ENCODE data around the gene SERTM1. TPM values are rescaled to one million over a fixed set of nuclear protein-coding genes. Genes with fewer than 3 reads are reported as not detected.

SERTM1 gene
- total and polyA plus RNA-seq, 2 experiments from 2014 or later: 0.70 TPM; not detected in 1

- H3K9me2 ChIP-seq (replicated peaks; ENCODE audit: insufficient read depth): no peaks in the 10 kb centered on the region
- no peak for TF ChIP-seq CTCF (IDR thresholded peaks at IDR 0.05; ENCODE audit: poor library complexity)
- TF ChIP-seq EZH2phosphoT487 (IDR thresholded peaks at IDR 0.05; ENCODE audit: low read depth, severe bottlenecking, unreplicated experiment): no peak
- TF ChIP-seq EZH2 (IDR thresholded peaks at IDR 0.05; ENCODE audit: borderline replicate concordance): no peak
- H2AFZ ChIP-seq: no peak overlapping the region
- WGBS (ENCODE audit: low lambda C conversion rate, missing lambda C conversion rate): 91% methylated on average over 2 of the region's 2 CpGs
- no peaks in the 10 kb centered on the region for H3K36me3 ChIP-seq (replicated peaks; ENCODE audit: insufficient read depth, low read depth)
- no peak overlapping the region for H3K4me3 ChIP-seq
- no peaks in the 10 kb centered on the region for H4K20me1 ChIP-seq (ENCODE audit: insufficient read depth, poor library complexity, severe bottlenecking)
- no peaks in the 10 kb centered on the region for H3K79me2 ChIP-seq
- DNase-seq (ENCODE audit: low spot score): no peak
- H3K27me3 ChIP-seq: no peaks in the 10 kb centered on the region
- no peaks in the 10 kb centered on the region for H3K9me3 ChIP-seq (ENCODE audit: low read depth)
- no peak overlapping the region for H3K27ac ChIP-seq
- H3K4me1 ChIP-seq (ENCODE audit: insufficient read depth): peaks cover 8% of the 10 kb centered on the region
- no peak overlapping the region for H3K4me2 ChIP-seq
Observed at GRCh38 chr13:36717017-36717416, 43.2 kb downstream of the SERTM1 start.

- Histone ChIP-seq H3K9me2 (replicated peaks; ENCODE audit: insufficient read depth) (no peaks in the 10 kb centered on the region), H3K79me2 (no peaks in the 10 kb centered on the region), H3K4me1 (ENCODE audit: insufficient read depth) (peaks cover 3% of the 10 kb centered on the region), H3K4me2 (no peak overlapping the region), H4K20me1 (ENCODE audit: insufficient read depth, poor library complexity, severe bottlenecking) (no peaks in the 10 kb centered on the region), H3K36me3 (replicated peaks; ENCODE audit: insufficient read depth, low read depth) (no peaks in the 10 kb centered on the region), H3K27me3 (no peaks in the 10 kb centered on the region), H3K9me3 (ENCODE audit: low read depth) (no peaks in the 10 kb centered on the region), H3K27ac (no peak overlapping the region), H2AFZ (no peak overlapping the region), H3K4me3 (no peak overlapping the region)
- 85% methylated on average over 3 of the region's 3 CpGs for WGBS (ENCODE audit: low lambda C conversion rate, missing lambda C conversion rate)
- no peak for TF ChIP-seq EZH2phosphoT487 (IDR thresholded peaks at IDR 0.05; ENCODE audit: low read depth, severe bottlenecking, unreplicated experiment)
- TF ChIP-seq CTCF (IDR thresholded peaks at IDR 0.05; ENCODE audit: poor library complexity): no peak
- TF ChIP-seq EZH2 (IDR thresholded peaks at IDR 0.05; ENCODE audit: borderline replicate concordance): no peak
- DNase-seq (ENCODE audit: low spot score): no peak
Observed at GRCh38 chr13:36717966-36718545, 44.2 kb downstream of the SERTM1 start.

GRCh38 chr13:36718686-36719085 is 44.9 kb downstream of the SERTM1 start:
- H3K9me3 ChIP-seq (ENCODE audit: low read depth): no peaks in the 10 kb centered on the region
- no peaks in the 10 kb centered on the region for H3K79me2 ChIP-seq
- no peaks in the 10 kb centered on the region for H3K36me3 ChIP-seq (replicated peaks; ENCODE audit: insufficient read depth, low read depth)
- no peak overlapping the region for H2AFZ ChIP-seq
- DNase-seq (ENCODE audit: low spot score): peak; percentile 65
- no peak overlapping the region for H3K27ac ChIP-seq
- no peak overlapping the region for H3K4me2 ChIP-seq
- no peaks in the 10 kb centered on the region for H3K27me3 ChIP-seq
- H3K9me2 ChIP-seq (replicated peaks; ENCODE audit: insufficient read depth): no peaks in the 10 kb centered on the region
- H4K20me1 ChIP-seq (ENCODE audit: insufficient read depth, poor library complexity, severe bottlenecking): no peaks in the 10 kb centered on the region
- WGBS (ENCODE audit: low lambda C conversion rate, missing lambda C conversion rate): 80% methylated on average over 4 of the region's 4 CpGs
- H3K4me1 ChIP-seq (ENCODE audit: insufficient read depth): no peaks in the 10 kb centered on the region
- H3K4me3 ChIP-seq: no peak overlapping the region
- TF ChIP-seq EZH2phosphoT487 (IDR thresholded peaks at IDR 0.05; ENCODE audit: low read depth, severe bottlenecking, unreplicated experiment): no peak
- TF ChIP-seq CTCF (IDR thresholded peaks at IDR 0.05; ENCODE audit: poor library complexity): no peak
- no peak for TF ChIP-seq EZH2 (IDR thresholded peaks at IDR 0.05; ENCODE audit: borderline replicate concordance)
